ENCODE results near the gene RBM12. TPM values are rescaled to one million over a fixed set of nuclear protein-coding genes. Genes with fewer than 3 reads are reported as not detected.
"Not testable (repeated sequence)": the region's sequence is repeated elsewhere in the genome, so short reads cannot be mapped to it uniquely, and the experiment has no call there.

Gene RBM12, protein sequence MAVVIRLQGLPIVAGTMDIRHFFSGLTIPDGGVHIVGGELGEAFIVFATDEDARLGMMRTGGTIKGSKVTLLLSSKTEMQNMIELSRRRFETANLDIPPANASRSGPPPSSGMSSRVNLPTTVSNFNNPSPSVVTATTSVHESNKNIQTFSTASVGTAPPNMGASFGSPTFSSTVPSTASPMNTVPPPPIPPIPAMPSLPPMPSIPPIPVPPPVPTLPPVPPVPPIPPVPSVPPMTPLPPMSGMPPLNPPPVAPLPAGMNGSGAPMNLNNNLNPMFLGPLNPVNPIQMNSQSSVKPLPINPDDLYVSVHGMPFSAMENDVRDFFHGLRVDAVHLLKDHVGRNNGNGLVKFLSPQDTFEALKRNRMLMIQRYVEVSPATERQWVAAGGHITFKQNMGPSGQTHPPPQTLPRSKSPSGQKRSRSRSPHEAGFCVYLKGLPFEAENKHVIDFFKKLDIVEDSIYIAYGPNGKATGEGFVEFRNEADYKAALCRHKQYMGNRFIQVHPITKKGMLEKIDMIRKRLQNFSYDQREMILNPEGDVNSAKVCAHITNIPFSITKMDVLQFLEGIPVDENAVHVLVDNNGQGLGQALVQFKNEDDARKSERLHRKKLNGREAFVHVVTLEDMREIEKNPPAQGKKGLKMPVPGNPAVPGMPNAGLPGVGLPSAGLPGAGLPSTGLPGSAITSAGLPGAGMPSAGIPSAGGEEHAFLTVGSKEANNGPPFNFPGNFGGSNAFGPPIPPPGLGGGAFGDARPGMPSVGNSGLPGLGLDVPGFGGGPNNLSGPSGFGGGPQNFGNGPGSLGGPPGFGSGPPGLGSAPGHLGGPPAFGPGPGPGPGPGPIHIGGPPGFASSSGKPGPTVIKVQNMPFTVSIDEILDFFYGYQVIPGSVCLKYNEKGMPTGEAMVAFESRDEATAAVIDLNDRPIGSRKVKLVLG
- total RNA-seq = 148 and 151 TPM in 2 replicates

DNA sequence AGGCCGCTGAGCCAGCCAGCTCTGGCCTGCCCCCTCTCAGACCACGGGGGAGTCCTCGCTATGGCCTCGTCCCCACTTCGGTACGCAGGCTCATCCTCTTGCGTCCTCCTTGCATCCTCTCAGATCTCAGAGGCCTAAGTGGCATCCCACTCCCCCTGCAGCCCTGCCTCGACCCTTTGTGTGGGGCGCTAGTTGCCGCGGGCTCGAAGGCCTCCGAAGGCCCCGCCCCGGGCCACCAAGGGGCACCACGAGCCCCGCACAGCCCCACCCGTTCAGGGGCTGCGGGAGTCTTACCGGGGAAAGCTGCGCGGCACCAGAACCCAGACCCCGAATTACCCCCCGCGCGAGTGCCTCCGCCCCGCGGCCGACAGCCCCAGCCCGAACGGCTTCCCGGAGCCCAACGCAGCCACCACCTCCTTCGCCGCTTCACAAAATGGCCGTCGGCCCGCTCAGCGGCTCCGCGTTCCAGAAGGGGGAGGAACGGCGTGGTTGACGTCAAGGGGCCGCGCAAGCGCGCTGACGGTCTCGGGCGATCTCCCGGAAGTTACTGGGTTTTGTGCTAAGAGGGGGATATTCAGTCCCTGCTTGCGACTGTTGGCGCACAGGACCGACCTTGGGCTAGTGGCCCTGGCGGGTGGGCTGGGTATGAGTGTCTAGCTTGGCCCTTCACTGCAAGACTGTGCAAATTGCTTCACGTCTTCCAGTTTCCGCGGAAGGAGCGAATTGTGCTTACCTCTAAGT lies at the start of gene RBM12, which contains the start of gene CPNE1:
Gene RBM12 (minus strand): TSS at position 435 of the 741 bp plus-strand sequence. CDS start 9,578 bp downstream, outside the sequence.
Gene CPNE1 (minus strand): TSS at position 435 of the 741 bp plus-strand sequence. CDS start 31,977 bp downstream, outside the sequence.
- H3K4me3 Mint-ChIP-seq = peak within 1 kb of the TSS; percentile 91
- H3K27ac Mint-ChIP-seq = peak within 1 kb of the TSS; percentile 99
- H3K4me1 Mint-ChIP-seq = peaks cover 40% of the 10 kb centered on the region
- no peaks in the 10 kb centered on the region for H3K9me3 Mint-ChIP-seq
- intact Hi-C loops (cut with micrococcal nuclease) = loop anchor here (1.0 to 5.0 kb wide), 5 partner anchors 34 to 288 kb away; partner anchors contain the start of genes CEP250, NFS1, RBM39 and ROMO1
- peaks cover 51% of the 10 kb centered on the region for H3K36me3 Mint-ChIP-seq (ENCODE audit: low read depth)
- peak; percentile 98 for DNase-seq
- no peaks in the 10 kb centered on the region for H3K27me3 Mint-ChIP-seq

DNA sequence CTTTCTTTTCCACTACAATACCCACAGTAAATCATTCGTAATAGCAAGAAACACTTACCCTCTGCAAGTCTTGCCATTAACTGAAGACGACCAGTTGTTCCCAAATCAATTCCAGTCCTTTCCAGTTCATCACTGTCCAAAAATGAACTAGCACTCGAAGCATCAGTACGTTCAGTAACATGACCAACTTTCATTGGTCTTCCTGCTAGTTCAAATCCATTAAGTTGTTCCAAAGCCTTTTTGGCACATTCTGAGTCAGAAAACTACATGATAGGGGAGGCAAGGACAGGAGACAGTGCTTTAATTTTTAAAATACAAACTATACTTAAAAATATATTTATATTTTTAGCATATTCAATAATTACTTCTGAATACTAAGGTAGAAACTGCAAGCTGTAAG lies 49.4 kb upstream of the RBM12 start:
- Mint-ChIP-seq H3K27ac (no peak overlapping the region), H3K9me3 (no peaks in the 10 kb centered on the region), H3K4me1 (peaks cover 38% of the 10 kb centered on the region), H3K36me3 (ENCODE audit: low read depth) (peaks cover 67% of the 10 kb centered on the region), H3K27me3 (no peaks in the 10 kb centered on the region), H3K4me3 (no peak overlapping the region)
- intact Hi-C loops (cut with micrococcal nuclease) = no loop called here
- DNase-seq = no peak

DNA sequence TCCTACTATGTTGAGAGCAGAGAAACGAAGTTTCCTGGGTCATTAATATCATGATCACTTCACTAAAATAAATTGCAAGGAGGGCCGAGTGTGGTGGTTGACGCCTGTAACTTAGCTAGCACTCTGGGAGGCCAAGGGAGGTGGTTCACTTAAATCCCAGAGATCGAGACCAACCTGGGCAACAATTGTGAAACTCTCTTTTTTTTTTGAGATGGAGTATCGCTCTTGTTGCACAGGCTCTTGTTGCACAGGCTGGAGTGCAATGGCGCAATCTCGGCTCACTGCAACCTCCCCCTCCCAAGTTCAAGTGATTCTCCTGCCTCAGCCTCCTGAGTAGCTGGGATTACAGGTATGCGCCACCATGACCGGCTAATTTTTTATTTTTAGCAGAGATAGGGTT lies 48.4 kb upstream of the RBM12 start:
- H3K27me3 Mint-ChIP-seq; H3K27ac Mint-ChIP-seq; DNase-seq; H3K4me3 Mint-ChIP-seq; intact Hi-C loops (cut with micrococcal nuclease); H3K9me3 Mint-ChIP-seq: not testable (repeated sequence)
- Mint-ChIP-seq H3K36me3 (ENCODE audit: low read depth) (peaks cover 66% of the 10 kb centered on the region), H3K4me1 (peaks cover 39% of the 10 kb centered on the region)

DNA sequence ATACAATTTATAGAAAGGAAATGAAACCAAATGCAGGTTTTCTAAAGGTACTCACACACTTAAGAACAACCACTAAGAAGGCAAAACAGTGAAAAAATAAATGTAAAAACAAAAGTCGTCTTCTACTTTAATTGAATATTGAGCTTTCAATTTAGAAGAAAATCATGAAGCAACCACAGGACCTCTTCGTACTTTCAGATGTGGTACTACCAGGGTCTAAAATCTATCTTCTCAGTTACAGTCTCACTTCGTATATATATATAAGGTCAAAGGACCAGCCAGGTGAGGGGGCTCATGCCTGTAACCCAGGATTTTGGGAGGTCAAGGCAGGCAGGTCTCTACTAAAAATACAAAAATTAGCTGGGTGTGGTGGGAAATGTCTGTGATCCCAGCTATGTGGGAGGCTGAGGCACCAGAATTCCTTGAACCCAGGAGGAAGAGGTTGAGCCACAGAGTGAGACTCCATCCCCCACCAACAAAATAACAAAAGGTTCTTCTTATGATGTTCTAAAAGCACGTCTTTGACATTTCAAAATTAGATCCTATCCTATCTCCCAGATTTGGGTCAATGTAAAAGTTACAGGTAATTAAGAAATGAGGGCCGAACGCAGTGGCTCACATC lies 47.0 kb upstream of the RBM12 start:
- peaks cover 37% of the 10 kb centered on the region for H3K4me1 Mint-ChIP-seq
- peak overlapping the region; percentile 34 for H3K4me3 Mint-ChIP-seq
- no peak for DNase-seq
- H3K36me3 Mint-ChIP-seq (ENCODE audit: low read depth) = peaks cover 65% of the 10 kb centered on the region
- peak overlapping the region; percentile 55 for H3K27ac Mint-ChIP-seq
- no peaks in the 10 kb centered on the region for H3K27me3 Mint-ChIP-seq
- no peaks in the 10 kb centered on the region for H3K9me3 Mint-ChIP-seq
- intact Hi-C loops (cut with micrococcal nuclease) = no loop called here

DNA sequence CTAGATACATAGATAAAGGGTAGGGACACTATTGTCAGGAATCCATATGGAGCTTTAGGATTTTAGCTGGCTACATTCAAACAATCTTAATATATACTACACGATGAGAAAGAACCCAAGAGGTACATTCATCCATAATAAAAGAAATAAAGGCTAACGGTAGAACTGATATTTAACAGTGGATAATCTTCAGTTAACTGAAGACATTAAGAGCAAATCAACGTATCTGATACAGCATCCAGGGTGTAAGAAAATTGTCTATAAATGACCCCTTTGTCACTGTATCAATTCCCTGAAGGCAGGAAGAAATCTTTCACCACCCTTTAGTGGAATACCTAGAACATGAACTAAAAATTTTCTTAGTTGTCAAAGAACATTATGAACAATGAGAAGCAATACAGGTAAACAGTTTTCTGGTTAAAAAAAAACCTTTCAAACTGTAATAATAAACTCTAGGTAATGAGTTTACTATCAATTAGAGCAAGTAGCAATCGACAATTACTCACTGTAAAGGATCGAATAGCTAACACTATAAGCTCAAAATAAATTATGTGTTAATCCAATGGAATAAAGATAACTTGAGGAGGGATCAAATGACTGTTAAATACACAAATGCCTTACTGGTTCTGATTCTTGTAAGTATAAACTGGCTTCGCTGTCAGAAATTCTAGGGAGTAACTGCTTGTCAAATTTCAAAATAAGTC lies 46.3 kb upstream of the RBM12 start:
- H3K27ac Mint-ChIP-seq = peak overlapping the region; percentile 55
- H3K36me3 Mint-ChIP-seq (ENCODE audit: low read depth) = peaks cover 65% of the 10 kb centered on the region
- peaks cover 35% of the 10 kb centered on the region for H3K4me1 Mint-ChIP-seq
- H3K27me3 Mint-ChIP-seq = no peaks in the 10 kb centered on the region
- DNase-seq = no peak
- intact Hi-C loops (cut with micrococcal nuclease) = no loop called here
- H3K9me3 Mint-ChIP-seq = no peaks in the 10 kb centered on the region
- peak overlapping the region; percentile 34 for H3K4me3 Mint-ChIP-seq

DNA sequence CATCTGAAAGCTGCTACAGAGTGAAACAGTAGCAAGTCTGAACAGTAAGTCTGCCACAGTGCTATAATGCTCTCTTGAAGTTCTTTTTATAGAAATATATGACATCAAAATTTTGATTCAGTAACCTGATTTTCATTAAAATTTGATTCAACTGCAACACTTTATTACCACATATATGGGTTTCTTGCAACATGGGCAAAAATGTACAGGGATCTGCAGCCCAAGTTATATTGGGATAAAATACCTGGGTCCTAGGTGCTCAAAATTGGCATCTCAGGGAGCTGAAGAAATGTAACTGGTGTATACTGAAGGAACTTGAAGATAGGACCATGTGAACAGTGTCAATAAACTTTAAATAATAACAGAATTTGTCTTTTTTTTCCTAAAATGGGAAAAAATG lies 45.3 kb upstream of the RBM12 start:
- no peaks in the 10 kb centered on the region for H3K27me3 Mint-ChIP-seq
- no peak overlapping the region for H3K27ac Mint-ChIP-seq
- no peaks in the 10 kb centered on the region for H3K9me3 Mint-ChIP-seq
- intact Hi-C loops (cut with micrococcal nuclease) = no loop called here
- H3K4me1 Mint-ChIP-seq = peaks cover 30% of the 10 kb centered on the region
- no peak overlapping the region for H3K4me3 Mint-ChIP-seq
- no peak for DNase-seq
- H3K36me3 Mint-ChIP-seq (ENCODE audit: low read depth) = peaks cover 67% of the 10 kb centered on the region

DNA sequence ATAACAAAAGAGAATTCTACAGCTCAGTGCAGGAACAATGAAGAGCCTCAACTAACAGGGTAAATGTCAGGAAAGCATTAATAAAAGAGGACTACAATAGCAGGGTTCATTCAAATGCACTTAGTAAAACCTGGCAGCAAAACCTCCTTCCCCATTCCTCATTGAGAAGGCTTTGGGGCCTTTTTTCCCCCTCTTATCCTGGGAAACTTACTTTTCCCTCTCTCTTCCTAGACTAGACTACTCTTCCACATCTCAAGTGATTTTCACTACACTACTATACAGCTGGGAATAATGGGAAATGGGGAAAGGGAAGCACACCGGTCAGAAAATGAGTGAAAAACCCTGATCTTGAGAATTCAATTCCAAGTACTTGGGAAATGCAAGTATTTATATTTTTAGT lies 44.6 kb upstream of the RBM12 start:
- H3K4me1 Mint-ChIP-seq = peaks cover 31% of the 10 kb centered on the region
- no peak for DNase-seq
- H3K36me3 Mint-ChIP-seq (ENCODE audit: low read depth) = peaks cover 72% of the 10 kb centered on the region
- H3K27me3 Mint-ChIP-seq = no peaks in the 10 kb centered on the region
- H3K4me3 Mint-ChIP-seq = no peak overlapping the region
- intact Hi-C loops (cut with micrococcal nuclease) = loop anchor here (2.0 kb wide), 1 partner anchor 26 kb away; no protein-coding TSS in a partner anchor
- no peaks in the 10 kb centered on the region for H3K9me3 Mint-ChIP-seq
- peak overlapping the region; percentile 1 for H3K27ac Mint-ChIP-seq

DNA sequence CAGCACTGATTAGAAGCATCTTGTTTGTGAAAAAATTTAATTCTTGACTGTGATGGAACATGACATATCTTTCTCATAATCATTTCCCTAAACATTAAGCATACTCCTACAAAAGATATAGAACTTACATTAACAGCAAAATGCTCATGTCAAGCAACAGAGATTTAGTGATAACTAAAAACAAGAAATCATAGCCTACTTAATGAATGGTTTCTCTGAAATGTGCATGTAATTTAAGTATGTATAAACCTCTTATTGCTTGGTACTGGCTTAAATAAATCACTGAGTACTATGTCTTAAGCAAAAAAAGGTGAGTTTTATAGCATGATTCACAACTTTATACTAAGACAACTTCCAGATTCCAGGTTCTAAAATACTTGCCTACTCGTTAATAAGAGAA lies 43.8 kb upstream of the RBM12 start:
- intact Hi-C loops (cut with micrococcal nuclease) = loop anchor here (2.0 kb wide), 1 partner anchor 26 kb away; no protein-coding TSS in a partner anchor
- H3K27me3 Mint-ChIP-seq = no peaks in the 10 kb centered on the region

DNA sequence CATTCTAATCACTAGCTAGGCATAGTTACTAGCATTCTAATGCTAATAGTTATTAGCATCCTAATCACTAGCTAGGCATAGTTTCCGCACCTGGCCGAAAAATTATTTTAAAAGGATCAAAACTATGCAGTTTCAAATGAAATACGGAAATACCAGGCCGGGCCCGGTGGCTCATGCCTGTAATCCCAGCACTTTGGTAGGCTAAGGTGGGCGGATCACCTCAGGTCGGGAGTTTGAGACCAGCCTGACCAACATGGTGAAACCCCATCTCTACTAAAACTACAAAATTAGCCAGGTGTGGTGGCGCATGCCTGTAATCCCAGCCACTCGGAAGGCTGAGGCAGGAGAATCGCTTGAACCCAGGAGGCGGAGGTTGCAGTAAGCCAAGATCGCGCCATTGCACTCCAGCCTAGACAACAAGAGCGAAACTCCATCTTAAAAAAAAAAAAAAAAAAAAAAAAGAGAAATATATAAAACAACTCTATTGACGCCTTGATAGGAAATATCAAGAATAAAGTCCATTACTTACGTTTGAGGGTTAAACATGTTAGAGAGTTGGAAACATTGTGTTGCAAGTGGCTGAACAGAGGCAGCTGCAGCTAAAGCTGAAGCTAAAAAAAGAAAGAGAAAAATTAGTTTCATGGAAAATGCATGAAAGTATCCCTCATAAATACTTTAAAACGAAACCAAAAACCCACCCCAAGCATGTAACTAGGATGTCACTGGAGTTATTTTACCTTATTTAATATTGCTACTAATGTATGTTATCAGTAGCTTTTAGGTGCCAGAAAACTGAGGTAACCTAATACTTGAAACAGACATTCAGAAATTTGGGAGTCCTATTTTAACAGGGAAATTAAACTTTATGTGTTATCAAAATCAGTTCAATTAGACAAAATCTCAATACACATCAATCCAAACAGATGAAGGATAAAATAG lies 42.2 kb upstream of the RBM12 start:
- DNase-seq; H3K4me3 Mint-ChIP-seq; intact Hi-C loops (cut with micrococcal nuclease); H3K27me3 Mint-ChIP-seq; H3K27ac Mint-ChIP-seq; H3K9me3 Mint-ChIP-seq: not testable (repeated sequence)
- peaks cover 79% of the 10 kb centered on the region for H3K36me3 Mint-ChIP-seq (ENCODE audit: low read depth)
- H3K4me1 Mint-ChIP-seq = peaks cover 21% of the 10 kb centered on the region

More for the DNA sequence above, 43.8 kb upstream of the RBM12 start:
- Mint-ChIP-seq H3K36me3 (ENCODE audit: low read depth) (peaks cover 76% of the 10 kb centered on the region), H3K27ac (no peak overlapping the region), H3K4me1 (peaks cover 27% of the 10 kb centered on the region), H3K9me3 (no peaks in the 10 kb centered on the region), H3K4me3 (no peak overlapping the region)
- no peak for DNase-seq

DNA sequence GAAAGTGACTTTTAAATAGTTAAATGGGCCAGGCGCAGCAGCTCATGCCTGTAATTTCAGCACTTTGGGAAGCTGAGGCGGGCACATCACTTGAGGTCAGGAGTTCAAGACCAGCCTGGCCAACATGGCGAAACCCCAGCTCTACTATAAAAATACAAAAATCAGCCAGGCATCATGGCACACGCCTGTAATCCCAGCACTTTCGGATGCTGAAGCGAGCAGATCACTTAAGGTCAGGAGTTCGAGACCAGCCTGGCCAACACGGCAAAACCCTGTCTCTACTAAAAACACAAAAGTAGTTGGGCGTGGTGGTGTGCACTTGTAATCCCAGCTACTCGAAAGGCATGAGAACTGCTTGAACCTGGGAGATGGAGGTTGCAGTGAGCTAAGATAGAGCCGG lies 41.2 kb upstream of the RBM12 start:
- Mint-ChIP-seq H3K4me1 (peaks cover 16% of the 10 kb centered on the region), H3K36me3 (ENCODE audit: low read depth) (peaks cover 73% of the 10 kb centered on the region)
- H3K27me3 Mint-ChIP-seq; H3K9me3 Mint-ChIP-seq; H3K4me3 Mint-ChIP-seq; intact Hi-C loops (cut with micrococcal nuclease); H3K27ac Mint-ChIP-seq; DNase-seq: not testable (repeated sequence)

DNA sequence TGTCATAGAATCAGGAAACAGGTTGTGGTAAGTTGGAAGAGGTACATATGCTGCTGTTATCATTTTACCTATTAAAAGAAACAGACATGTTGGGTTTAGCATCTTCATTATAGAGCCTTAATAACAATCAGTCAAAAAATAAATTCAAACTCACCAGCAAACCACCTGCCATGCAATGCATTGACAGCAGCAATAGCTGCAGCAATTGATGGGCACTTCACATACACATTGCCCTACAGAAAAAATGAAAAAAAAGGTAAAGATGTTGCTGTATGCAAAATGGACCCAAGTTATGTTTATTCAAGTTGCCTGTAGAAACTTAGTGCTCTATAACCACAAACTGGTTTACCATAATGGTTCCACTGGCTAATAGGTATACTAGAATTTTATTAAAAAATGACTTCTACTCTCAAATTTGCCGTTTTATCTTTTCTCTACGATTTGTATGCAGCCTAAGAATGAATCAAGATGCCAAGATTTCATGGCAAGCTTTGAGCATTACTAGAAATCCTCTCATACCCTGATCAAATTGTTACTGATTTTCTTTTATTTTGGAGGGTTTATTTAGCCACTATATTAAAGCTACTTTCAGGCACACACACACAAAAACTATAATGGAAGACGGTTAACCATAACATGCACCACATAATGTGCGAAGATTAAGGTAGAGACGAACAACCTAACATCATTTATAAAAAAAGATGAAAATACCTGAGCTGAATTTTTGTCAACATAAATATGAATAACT lies 40.0 kb upstream of the RBM12 start:
- H3K36me3 Mint-ChIP-seq (ENCODE audit: low read depth) = peaks cover 65% of the 10 kb centered on the region
- H3K9me3 Mint-ChIP-seq = no peaks in the 10 kb centered on the region
- no peak for DNase-seq
- peaks cover 22% of the 10 kb centered on the region for H3K4me1 Mint-ChIP-seq
- H3K4me3 Mint-ChIP-seq = no peak overlapping the region
- no peaks in the 10 kb centered on the region for H3K27me3 Mint-ChIP-seq
- no peak overlapping the region for H3K27ac Mint-ChIP-seq
- intact Hi-C loops (cut with micrococcal nuclease) = no loop called here
